Measurements from ENCODE around the gene KLHL1. TPM values are rescaled to one million over a fixed set of nuclear protein-coding genes. Genes with fewer than 3 reads are reported as not detected.

Gene KLHL1
- total and polyA plus RNA-seq, 9 of the 15 experiments (the other 6 are each of a cell fraction or from before 2014, with no cell fraction given): not detected

- TF ChIP-seq ZNF561 (CRISPR knock-in tag; conservative IDR thresholded peaks at IDR 0.05) (no peak), FOXK1 (CRISPR knock-in tag; IDR thresholded peaks at IDR 0.05; ENCODE audit: borderline replicate concordance) (no peak)
These were observed 19.8 kb upstream of the KLHL1 start (continued) for GRCh38 chr13:70128098-70128497.

GRCh38 chr13:70125693-70126092 lies 17.4 kb upstream of the KLHL1 start:
- in situ Hi-C loops (cut with MboI): no loop called here
- CTCF ChIA-PET (ENCODE audit: low intra/inter-chr PET ratio): no interaction called here

DNA sequence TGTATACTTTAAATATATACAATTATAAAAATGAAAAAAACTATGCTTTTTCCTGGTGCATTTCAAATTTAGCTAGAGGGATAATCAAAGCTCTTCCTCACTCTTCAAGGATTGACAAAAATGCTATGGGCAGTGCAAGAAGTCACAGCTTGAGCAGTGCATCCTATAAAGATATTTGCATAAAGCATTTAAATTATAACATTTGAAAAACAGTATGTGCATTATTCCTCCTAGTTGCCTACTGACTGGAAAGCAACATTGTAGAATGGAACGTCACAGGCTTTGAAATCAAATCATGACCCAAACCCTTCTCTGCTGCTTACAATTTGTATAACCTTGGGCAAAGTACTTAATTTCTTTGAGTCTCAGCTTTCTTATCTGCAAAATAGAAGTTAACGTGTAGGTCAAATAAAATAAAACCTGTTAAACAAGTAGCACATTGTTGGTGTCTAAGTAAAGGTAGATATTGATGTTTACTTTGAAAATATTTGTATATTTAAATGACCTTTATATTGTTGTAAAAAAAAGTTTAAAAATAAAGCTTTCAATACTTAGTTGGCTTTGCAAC lies 9.2 kb upstream of the KLHL1 start:
- ChIA-PET CTCF (ENCODE audit: low intra/inter-chr PET ratio) (no interaction called here), POLR2A (no interaction called here)
- DNase-seq (ENCODE audit: extremely low read depth in 1 of 4, low spot score in 3 of 4) (no peak), ATAC-seq (no peak), FAIRE-seq (no peak)
- Histone ChIP-seq H3K9ac (ENCODE audit: insufficient read depth in 1 of 2, low read depth in 2 of 2, low read length in 2 of 2) (no peak overlapping the region), H3K9me1 (ENCODE audit: control insufficient read depth, insufficient read depth, low read length) (no peaks in the 10 kb centered on the region), H3K79me2 (ENCODE audit: control insufficient read depth, insufficient read depth, low read length) (no peaks in the 10 kb centered on the region), H3K27me3 (ENCODE audit: control insufficient read depth in 2 of 2, insufficient read depth in 2 of 2, low read length in 2 of 2) (no peaks in the 10 kb centered on the region), H3K4me2 (ENCODE audit: insufficient read depth, low read length) (no peak overlapping the region), H4K20me1 (replicated peaks; ENCODE audit: control insufficient read depth, insufficient read depth, low read length) (no peaks in the 10 kb centered on the region), H2AFZ (ENCODE audit: low read depth, low read length) (no peak overlapping the region), H3K4me1 (replicated peaks in 1 of 2; ENCODE audit: control insufficient read depth in 2 of 2, insufficient read depth in 2 of 2, low read length in 2 of 2) (no peaks in the 10 kb centered on the region), H3K4me3 (no peak overlapping the region), H3K27ac (ENCODE audit: extremely low read depth, low read depth, low read length) (no peak overlapping the region), H3K9me3 (replicated peaks; ENCODE audit: control insufficient read depth, insufficient read depth, low read depth, low read length) (no peaks in the 10 kb centered on the region), H3K36me3 (ENCODE audit: control insufficient read depth, insufficient read depth, low read length) (no peaks in the 10 kb centered on the region)
- in situ Hi-C loops (cut with MboI): no loop called here
- no TSS peak for BruUV-seq (replicated peaks)
- intact Hi-C loops (cut with micrococcal nuclease): no loop called here
- WGBS (ENCODE audit: insufficient coverage, low coverage, missing lambda C conversion rate): 0% methylated on average over 2 of the region's 2 CpGs
- TF ChIP-seq NR1H2 (CRISPR knock-in tag; IDR thresholded peaks at IDR 0.05): no peak
- no peak for TF ChIP-seq HDGF (IDR thresholded peaks at IDR 0.05)
- TF ChIP-seq MAZ (CRISPR knock-in tag; conservative IDR thresholded peaks at IDR 0.05 in 1 of 2, IDR thresholded peaks at IDR 0.05 in 1 of 2): no peak
- TF ChIP-seq STAG1 (CRISPR knock-in tag; IDR thresholded peaks at IDR 0.05; ENCODE audit: borderline replicate concordance): no peak
- no peak for TF ChIP-seq HMG20A (CRISPR knock-in tag; conservative IDR thresholded peaks at IDR 0.05)
- no peak for TF ChIP-seq ZNF140 (CRISPR knock-in tag; IDR thresholded peaks at IDR 0.05)
- no peak for TF ChIP-seq DPF2 (IDR thresholded peaks at IDR 0.05)
- no peak for TF ChIP-seq HDAC2 (IDR thresholded peaks at IDR 0.05)
- TF ChIP-seq DACH1 (IDR thresholded peaks at IDR 0.05; ENCODE audit: partially characterized antibody): no peak
- TF ChIP-seq BDP1 (IDR thresholded peaks at IDR 0.05; ENCODE audit: insufficient read depth, insufficient read length): no peak
- TF ChIP-seq GABPB1 (CRISPR knock-in tag; IDR thresholded peaks at IDR 0.05): no peak
- TF ChIP-seq ZNF165 (CRISPR knock-in tag; IDR thresholded peaks at IDR 0.05; ENCODE audit: borderline replicate concordance): no peak

More at GRCh38 chr13:70125693-70126092, 17.4 kb upstream of the KLHL1 start:
- no peak for TF ChIP-seq ILF3 (IDR thresholded peaks at IDR 0.05; ENCODE audit: borderline replicate concordance)
- TF ChIP-seq ZZZ3 (IDR thresholded peaks at IDR 0.05): no peak
- TF ChIP-seq ZBTB17 (CRISPR knock-in tag; IDR thresholded peaks at IDR 0.05): no peak
- no peak for TF ChIP-seq IRF2 (CRISPR knock-in tag; IDR thresholded peaks at IDR 0.05)
- no peak for TF ChIP-seq POLR2A (conservative IDR thresholded peaks at IDR 0.05)
- intact Hi-C loops (cut with micrococcal nuclease): no loop called here
- ATAC-seq: no peak
- no peak overlapping the region for H3K4me2 ChIP-seq (ENCODE audit: insufficient read depth, low read length)
- no peaks in the 10 kb centered on the region for H3K9me3 ChIP-seq (replicated peaks; ENCODE audit: control insufficient read depth, insufficient read depth, low read depth, low read length)
- no peak for DNase-seq (ENCODE audit: extremely low read depth in 1 of 4, low spot score in 3 of 4)
- no peak overlapping the region for H2AFZ ChIP-seq (ENCODE audit: low read depth, low read length)
- no peaks in the 10 kb centered on the region for H3K9me1 ChIP-seq (ENCODE audit: control insufficient read depth, insufficient read depth, low read length)
- H3K9ac ChIP-seq (ENCODE audit: insufficient read depth in 1 of 2, low read depth in 2 of 2, low read length in 2 of 2): no peak overlapping the region
- FAIRE-seq: no peak
- POLR2A ChIA-PET: no interaction called here
- no peaks in the 10 kb centered on the region for H3K27me3 ChIP-seq (ENCODE audit: control insufficient read depth in 2 of 2, insufficient read depth in 2 of 2, low read length in 2 of 2)
- no peaks in the 10 kb centered on the region for H3K4me1 ChIP-seq (replicated peaks in 1 of 2; ENCODE audit: control insufficient read depth in 2 of 2, insufficient read depth in 2 of 2, low read length in 2 of 2)
- BruUV-seq (replicated peaks): no TSS peak
- H3K27ac ChIP-seq (ENCODE audit: extremely low read depth, low read depth, low read length): no peak overlapping the region
- no peaks in the 10 kb centered on the region for H4K20me1 ChIP-seq (replicated peaks; ENCODE audit: control insufficient read depth, insufficient read depth, low read length)
- H3K4me3 ChIP-seq: no peak overlapping the region
- H3K36me3 ChIP-seq (ENCODE audit: control insufficient read depth, insufficient read depth, low read length): no peaks in the 10 kb centered on the region
- no peaks in the 10 kb centered on the region for H3K79me2 ChIP-seq (ENCODE audit: control insufficient read depth, insufficient read depth, low read length)
- WGBS (ENCODE audit: insufficient coverage, low coverage, missing lambda C conversion rate): 0% methylated on average over 5 of the region's 5 CpGs
